Measurements from ENCODE around the gene RAD51B. TPM values are rescaled to one million over a fixed set of nuclear protein-coding genes. Genes with fewer than 3 reads are reported as not detected.

RAD51B gene
- total and polyA plus RNA-seq, 2 of the 13 experiments (the other 11 are each of a cell fraction or from before 2014, with no cell fraction given), result 7.0 to 9.5 TPM

- Histone ChIP-seq H3K9me3 (ENCODE audit: low read length) (no peaks in the 10 kb centered on the region), H2AFZ (ENCODE audit: low read length) (no peak overlapping the region), H3K4me1 (ENCODE audit: insufficient read depth, low read length) (peaks cover 19% of the 10 kb centered on the region), H3K4me3 (replicated peaks in 1 of 3; ENCODE audit: insufficient read depth in 1 of 3, low read depth in 2 of 3, low read length in 3 of 3) (no peak overlapping the region), H3K27me3 (ENCODE audit: control insufficient read depth in 1 of 2, insufficient read depth in 2 of 2, low read length in 2 of 2) (no peaks in the 10 kb centered on the region), H3K27ac (ENCODE audit: extremely low read length, insufficient read depth, low read length) (no peak overlapping the region), H3K79me2 (ENCODE audit: insufficient read depth, low read length) (no peaks in the 10 kb centered on the region), H3K4me2 (ENCODE audit: low read depth, low read length) (no peak overlapping the region), H3K36me3 (replicated peaks in 1 of 2; ENCODE audit: control insufficient read depth in 1 of 2, insufficient read depth in 2 of 2, low read length in 2 of 2) (no peaks in the 10 kb centered on the region), H4K20me1 (ENCODE audit: insufficient read depth, low read length) (no peaks in the 10 kb centered on the region), H3K9ac (ENCODE audit: insufficient read depth, low read depth, low read length) (no peak overlapping the region)
- ChIA-PET POLR2A (no interaction called here), CTCF (ENCODE audit: low intra/inter-chr PET ratio, low total read pairs) (no interaction called here)
- no peak for FAIRE-seq
- intact Hi-C loops (cut with micrococcal nuclease; ENCODE audit: unreplicated experiment) (no loop called here), in situ Hi-C loops (cut with HindIII; ENCODE audit: extremely low pct_ligation_motif_present, low pct_unique_long_range_greater_than_20kb) (no loop called here)
- BruUV-seq (replicated peaks), result no TSS peak
- TF ChIP-seq ZNF350 (CRISPR knock-in tag; IDR thresholded peaks at IDR 0.05; ENCODE audit: borderline replicate concordance, low read depth), result no peak
- no peak for TF ChIP-seq KAT2B (IDR thresholded peaks at IDR 0.05; ENCODE audit: borderline replicate concordance, low read depth, low read length)
- no peak for TF ChIP-seq PLRG1 (conservative IDR thresholded peaks at IDR 0.05)
- TF ChIP-seq GZF1 (CRISPR knock-in tag; IDR thresholded peaks at IDR 0.05), result no peak
- no peak for TF ChIP-seq BRD4 (CRISPR knock-in tag; IDR thresholded peaks at IDR 0.05)
- no peak for TF ChIP-seq CC2D1A (CRISPR knock-in tag; IDR thresholded peaks at IDR 0.05)
- TF ChIP-seq ZNF749 (CRISPR knock-in tag; IDR thresholded peaks at IDR 0.05; ENCODE audit: borderline replicate concordance), result no peak
- no peak for TF ChIP-seq GFI1 (CRISPR knock-in tag; IDR thresholded peaks at IDR 0.05; ENCODE audit: borderline replicate concordance)
- no peak for TF ChIP-seq ZNF678 (CRISPR knock-in tag; IDR thresholded peaks at IDR 0.05)
- TF ChIP-seq POLR2G (IDR thresholded peaks at IDR 0.05; ENCODE audit: low read depth, low read length), result no peak
- no peak for TF ChIP-seq MTA3 (CRISPR knock-in tag; IDR thresholded peaks at IDR 0.05)
- TF ChIP-seq SNAI1 (CRISPR knock-in tag; IDR thresholded peaks at IDR 0.05; ENCODE audit: borderline replicate concordance), result no peak
- TF ChIP-seq, protein P1, sequence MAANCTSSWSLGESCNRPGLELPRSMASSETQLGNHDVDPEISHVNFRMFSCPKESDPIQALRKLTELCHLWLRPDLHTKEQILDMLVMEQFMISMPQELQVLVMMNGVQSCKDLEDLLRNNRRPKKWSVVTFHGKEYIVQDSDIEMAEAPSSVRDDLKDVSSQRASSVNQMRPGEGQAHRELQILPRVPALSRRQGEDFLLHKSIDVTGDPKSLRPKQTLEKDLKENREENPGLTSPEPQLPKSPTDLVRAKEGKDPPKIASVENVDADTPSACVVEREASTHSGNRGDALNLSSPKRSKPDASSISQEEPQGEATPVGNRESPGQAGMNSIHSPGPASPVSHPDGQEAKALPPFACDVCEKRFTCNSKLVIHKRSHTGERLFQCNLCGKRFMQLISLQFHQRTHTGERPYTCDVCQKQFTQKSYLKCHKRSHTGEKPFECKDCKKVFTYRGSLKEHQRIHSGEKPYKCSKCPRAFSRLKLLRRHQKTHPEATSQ (CRISPR knock-in tag; IDR thresholded peaks at IDR 0.05; ENCODE audit: borderline replicate concordance), result no peak
- TF ChIP-seq, protein P2, sequence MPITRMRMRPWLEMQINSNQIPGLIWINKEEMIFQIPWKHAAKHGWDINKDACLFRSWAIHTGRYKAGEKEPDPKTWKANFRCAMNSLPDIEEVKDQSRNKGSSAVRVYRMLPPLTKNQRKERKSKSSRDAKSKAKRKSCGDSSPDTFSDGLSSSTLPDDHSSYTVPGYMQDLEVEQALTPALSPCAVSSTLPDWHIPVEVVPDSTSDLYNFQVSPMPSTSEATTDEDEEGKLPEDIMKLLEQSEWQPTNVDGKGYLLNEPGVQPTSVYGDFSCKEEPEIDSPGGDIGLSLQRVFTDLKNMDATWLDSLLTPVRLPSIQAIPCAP (CRISPR knock-in tag; IDR thresholded peaks at IDR 0.05; ENCODE audit: low read depth), result no peak
- no peak for TF ChIP-seq KIAA2018 (CRISPR knock-in tag; IDR thresholded peaks at IDR 0.05; ENCODE audit: borderline replicate concordance)
- TF ChIP-seq ZNF788 (CRISPR knock-in tag; IDR thresholded peaks at IDR 0.05; ENCODE audit: borderline replicate concordance), result no peak
- DNase-seq (ENCODE audit: low spot score), result no peak
- no peak for ATAC-seq
Measured at GRCh38 chr14:67978749-67979148, 159.2 kb downstream of the RAD51B start.

Data from HepG2 (cell line).